HG02588 (cell line): ENCODE measurements around the gene DDAH2.

Experiments used
- ATAC-seq: cut with Tn5 transposase; IDR thresholded peaks from one replicate; pipeline ENCODE4 v1.9.1; 2021; ENCODE audit warnings: mild to moderate bottlenecking, moderate library complexity; ENCODE audit not compliant: unreplicated experiment

DDAH2 gene

GRCh38 chr6:31691564-31692108 is 37.5 kb downstream of the DDAH2 start:
- no peak for ATAC-seq

- no peak for ATAC-seq
Observed at GRCh38 chr6:31691078-31691463, 38.0 kb downstream of the DDAH2 start.

- no peak for ATAC-seq
Observed at GRCh38 chr6:31690231-31691077, 38.6 kb downstream of the DDAH2 start.

GRCh38 chr6:31689249-31690110 is 39.6 kb downstream of the DDAH2 start:
- no peak for ATAC-seq

- ATAC-seq = no peak
Observed at GRCh38 chr6:31687860-31688693, 41.0 kb downstream of the DDAH2 start.

GRCh38 chr6:31687321-31687720 is 41.8 kb downstream of the DDAH2 start:
- ATAC-seq = no peak

GRCh38 chr6:31686483-31686882 is 42.6 kb downstream of the DDAH2 start:
- ATAC-seq = no peak

GRCh38 chr6:31683591-31683990 is 45.5 kb downstream of the DDAH2 start:
- ATAC-seq = no peak

GRCh38 chr6:31681135-31681671 is 47.9 kb downstream of the DDAH2 start:
- no peak for ATAC-seq

GRCh38 chr6:31680226-31681134 is 48.6 kb downstream of the DDAH2 start, which contains the start of gene LY6G5C:
Gene LY6G5C (minus strand): TSS chr6:31681067. CDS start chr6:31680373, 694 bp downstream.
- no peak for ATAC-seq

GRCh38 chr6:31677955-31678354 is 51.1 kb downstream of the DDAH2 start:
- ATAC-seq = no peak
